HepG2 (cell line): ENCODE measurements around the gene INSIG1. TPM values are rescaled to one million over a fixed set of nuclear protein-coding genes. Genes with fewer than 3 reads are reported as not detected.

ENCODE experiments used
- ATAC-seq: fragments of 200-7000 bp; cut with Tn5 transposase; 3 replicates; pipeline ENCODE4 v1.9.1; 2020; ENCODE audit warnings: mild to moderate bottlenecking, moderate library complexity
- BruUV-seq: library from RNA; stranded (reverse); fragments of 400-500 nt; replicated peaks from 2 replicates; lab custom pipeline; 2021; lab: Mats Ljungman, UMichigan
- CTCF ChIA-PET: fragments of 300-600 bp; formaldehyde crosslinking; extraction: SDS; loops from one replicate; lab custom pipeline; 2021; ENCODE audit warnings: low total read pairs, inconsistent platforms, low intra/inter-chr PET ratio; lab: Yijun Ruan, JAX
- POLR2A ChIA-PET: fragments of 350-600 bp; sonication (Branson Sonifier 250); formaldehyde crosslinking; loops from one replicate; lab custom pipeline; 2020; ENCODE audit warnings: antibody characterized with exemption, inconsistent platforms; lab: Yijun Ruan, JAX
- DNase-seq: peaks from one replicate; pipeline ENCODE4 v3.0.0-alpha.2; 2015; ENCODE audit warnings: low spot score
- FAIRE-seq: peaks from 3 replicates; lab custom pipeline; 2011; peaks lifted over from hg19 to GRCh38; lab: Jason Lieb, UNC
- H2AFZ ChIP-seq: one replicate; pipeline ENCODE4 v1.6.1; 2011; ENCODE audit warnings: low read length, inconsistent platforms
- H3K27ac ChIP-seq: fragments of 300-600 bp; 3 replicates; pipeline ENCODE4 v1.8.0; 2011; ENCODE audit warnings: mixed run types, mild to moderate bottlenecking, mixed read lengths, low read length, inconsistent platforms; ENCODE audit not compliant: insufficient read depth; ENCODE audit errors: extremely low read length
- H3K27me3 ChIP-seq, 2 experiments: fragments of 200-600 bp in 1 of 2; 2 replicates in 1 of 2; 3 replicates in 1 of 2; pipeline versions ENCODE4 v1.6.0 to v1.8.0; 2011; ENCODE audit warnings: low read length in 2 of 2, mild to moderate bottlenecking in 2 of 2, moderate library complexity in 2 of 2, inconsistent platforms in 1 of 2; ENCODE audit not compliant: insufficient read depth in 2 of 2, control insufficient read depth in 1 of 2
- H3K36me3 ChIP-seq, 2 experiments: fragments of 200-600 bp in 1 of 2; replicated peaks in 1 of 2; 2 replicates in 1 of 2; 3 replicates in 1 of 2; pipeline versions ENCODE4 v1.5.1 to v1.8.0; 2011; ENCODE audit warnings: low read length in 2 of 2, inconsistent platforms in 1 of 2; ENCODE audit not compliant: insufficient read depth in 2 of 2, control insufficient read depth in 1 of 2
- H3K4me1 ChIP-seq: 2 replicates; pipeline ENCODE4 v1.5.1; 2012; ENCODE audit warnings: low read length, inconsistent platforms; ENCODE audit not compliant: insufficient read depth
- H3K4me2 ChIP-seq: 2 replicates; pipeline ENCODE4 v1.6.0; 2011; ENCODE audit warnings: low read depth, low read length, inconsistent platforms
- H3K4me3 ChIP-seq, 3 experiments: fragments of 200-600 bp in 1 of 3; sonication (generic), shearing (Covaris generic) in 1 of 3; replicated peaks in 1 of 3; 2 replicates each; pipeline ENCODE4 v1.5.1; 2011 to 2016; ENCODE audit warnings: low read length in 3 of 3, inconsistent platforms in 2 of 3, low read depth in 2 of 3, mild to moderate bottlenecking in 2 of 3, control low read depth in 1 of 3, mixed read lengths in 1 of 3; ENCODE audit not compliant: insufficient read depth in 1 of 3
- H3K79me2 ChIP-seq: one replicate; pipeline ENCODE4 v1.6.1; 2011; ENCODE audit warnings: low read length, inconsistent platforms; ENCODE audit not compliant: insufficient read depth
- H3K9ac ChIP-seq: 2 replicates; pipeline ENCODE4 v1.6.0; 2011; ENCODE audit warnings: mild to moderate bottlenecking, low read depth, low read length, inconsistent platforms; ENCODE audit not compliant: insufficient read depth
- H3K9me3 ChIP-seq: 2 replicates; pipeline ENCODE4 v1.5.1; 2012; ENCODE audit warnings: mild to moderate bottlenecking, low read length
- H4K20me1 ChIP-seq: 2 replicates; pipeline ENCODE4 v1.6.0; 2011; ENCODE audit warnings: inconsistent platforms, mild to moderate bottlenecking, low read length, moderate library complexity; ENCODE audit not compliant: insufficient read depth
- JARID2 ChIP-seq: sonication (generic); formaldehyde crosslinking; IDR thresholded peaks from 2 replicates; pipeline ENCODE4 v1.8.1; 2023; ENCODE audit warnings: missing genetic modification reagents, inconsistent platforms; ENCODE audit not compliant: insufficient replicate concordance
- KDM5A ChIP-seq: fragments of 200-600 bp; sonication (generic); IDR thresholded peaks from 2 replicates; pipeline ENCODE4 v1.7.0; 2018; ENCODE audit warnings: antibody characterized with exemption, mild to moderate bottlenecking, low read length, borderline replicate concordance
- MED8 ChIP-seq: sonication (generic); formaldehyde crosslinking; IDR thresholded peaks from 2 replicates; pipeline ENCODE4 v1.8.1; 2023; ENCODE audit warnings: mild to moderate bottlenecking, missing genetic modification reagents; ENCODE audit not compliant: insufficient replicate concordance
- MNT ChIP-seq: fragments of 450-650 bp; IDR thresholded peaks from 2 replicates; pipeline ENCODE4 v1.6.1; 2016
- MYC ChIP-seq: sonication (generic); formaldehyde crosslinking; IDR thresholded peaks from 2 replicates; pipeline ENCODE4 v1.9.0; 2021; ENCODE audit warnings: missing genetic modification reagents, borderline replicate concordance
- TRIM24 ChIP-seq: sonication (generic); formaldehyde crosslinking; IDR thresholded peaks from 2 replicates; pipeline ENCODE4 v1.8.0; 2022; ENCODE audit warnings: mild to moderate bottlenecking, missing genetic modification reagents
- ZFP82 ChIP-seq: sonication (generic); formaldehyde crosslinking; IDR thresholded peaks from 2 replicates; pipeline ENCODE4 v1.5.1; 2020; ENCODE audit warnings: mild to moderate bottlenecking, missing genetic modification reagents, borderline replicate concordance
- ZNF124 ChIP-seq: sonication (generic); formaldehyde crosslinking; IDR thresholded peaks from 2 replicates; pipeline ENCODE4 v1.4.0; 2020; ENCODE audit warnings: missing genetic modification reagents
- ZNF343 ChIP-seq: sonication (generic); formaldehyde crosslinking; IDR thresholded peaks from 2 replicates; pipeline ENCODE4 v1.4.0; 2020; ENCODE audit warnings: mild to moderate bottlenecking, missing genetic modification reagents
- ZNF354B ChIP-seq: sonication (generic); formaldehyde crosslinking; IDR thresholded peaks from 2 replicates; pipeline ENCODE4 v1.8.0; 2022; ENCODE audit warnings: mild to moderate bottlenecking, missing genetic modification reagents
- ZNF564 ChIP-seq: sonication (generic); formaldehyde crosslinking; IDR thresholded peaks from 2 replicates; pipeline ENCODE4 v1.8.1; 2023; ENCODE audit warnings: mild to moderate bottlenecking, missing genetic modification reagents
- WGBS: methylation state at CpG from one replicate; pipeline ENCODE4 v1.1.6; 2017; ENCODE audit warnings: low lambda C conversion rate; 5-methylcytosine and 5-hydroxymethylcytosine counted together
- in situ Hi-C: cut with HindIII; loops from 2 replicates; pipeline ENCODE4 v1.10.0; 2017; ENCODE audit warnings: low pct_unique_long_range_greater_than_20kb; ENCODE audit not compliant: extremely low pct_ligation_motif_present
- intact Hi-C: fragments of 100-400 bp; cut with micrococcal nuclease; formaldehyde crosslinking; loops from one replicate; pipeline ENCODE4 v1.10.0; 2022; ENCODE audit not compliant: unreplicated experiment
- polyA plus RNA-seq, 8 experiments: library from polyadenylated mRNA; depleted of rRNA in 3 of 8; stranded (reverse) in 7 of 8; unstranded in 1 of 8; fragments of >200 nt; fragmentation: Illumina TruSeq in 4 of 8; extraction: Trizol in 4 of 8; gene quantifications; 2 replicates each; pipeline versions ENCODE4 v1.2.1 to v1.2.3, GENCODE V29; 2011 to 2016; ENCODE audit warnings: low read depth in 4 of 8, missing spikeins in 1 of 8, mixed read lengths in 1 of 8; ENCODE audit not compliant: insufficient read depth in 1 of 8
- total RNA-seq, 5 experiments: library from RNA; depleted of rRNA; stranded (reverse); fragments of >200 nt; fragmentation: Illumina TruSeq; extraction: Trizol; gene quantifications; 2 replicates each; pipeline ENCODE4 v1.2.3, GENCODE V29; 2016; ENCODE audit warnings: low read depth in 1 of 5
- TF ChIP-seq, protein P1 (sequence below): sonication (generic); formaldehyde crosslinking; IDR thresholded peaks from 2 replicates; pipeline ENCODE4 v1.8.1; 2023; ENCODE audit warnings: mild to moderate bottlenecking, inconsistent platforms, moderate library complexity, missing genetic modification reagents, borderline replicate concordance
- TF ChIP-seq, protein P2 (sequence below): sonication (generic); formaldehyde crosslinking; IDR thresholded peaks from 2 replicates; pipeline ENCODE4 v1.9.0; 2021; ENCODE audit warnings: missing genetic modification reagents, mild to moderate bottlenecking, borderline replicate concordance

INSIG1 gene
- total and polyA plus RNA-seq, 2 of the 13 experiments (the other 11 are each of a cell fraction or from before 2014, with no cell fraction given), result 0.07 to 0.11 TPM

DNA sequence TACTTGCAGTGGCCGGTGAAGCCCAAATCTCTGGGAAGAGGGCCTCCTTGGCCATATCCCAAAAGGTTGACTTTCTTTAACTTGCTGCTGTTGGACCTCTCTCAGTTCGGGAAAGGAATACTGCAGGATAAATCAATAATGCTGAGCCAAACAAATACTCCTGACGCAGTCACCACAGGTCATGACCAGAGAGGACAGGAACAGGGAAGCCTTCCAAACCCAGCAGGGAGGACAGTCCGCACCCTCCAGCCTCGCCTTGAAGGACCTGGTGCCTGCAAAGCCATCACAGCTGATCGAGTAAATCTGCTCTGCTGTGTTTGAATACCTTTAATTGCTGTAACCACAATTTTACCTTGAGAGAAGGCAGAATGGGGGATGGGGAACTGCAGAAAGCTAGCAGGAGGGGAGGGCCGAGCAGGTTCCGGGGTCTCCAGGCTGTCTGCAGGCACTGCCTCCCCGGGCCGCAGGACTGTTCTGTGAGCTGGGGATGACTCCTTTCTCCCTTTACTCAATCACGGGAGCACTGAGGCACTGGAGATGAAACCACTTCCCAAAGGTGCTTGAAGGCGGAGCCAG lies 20.8 kb upstream of the INSIG1 start:
- Histone ChIP-seq H3K4me3 (no peak overlapping the region), H3K27me3 (peaks cover 3 to 69% of the 10 kb centered on the region in 2 experiments; a peak in 3 of 5 replicates), H3K36me3 (no peaks in the 10 kb centered on the region), H3K4me1 (no peaks in the 10 kb centered on the region), H4K20me1 (no peaks in the 10 kb centered on the region), H3K27ac (no peak overlapping the region), H3K79me2 (no peaks in the 10 kb centered on the region), H3K9ac (no peak overlapping the region), H3K4me2 (no peak overlapping the region), H2AFZ (no peak overlapping the region), H3K9me3 (no peaks in the 10 kb centered on the region)
- CTCF ChIA-PET, result no interaction called here
- DNase-seq (no peak), FAIRE-seq (no peak), ATAC-seq (no peak)
- WGBS, result 20% methylated on average over 8 of the region's 12 CpGs
- no TSS peak for BruUV-seq
- POLR2A ChIA-PET, result no interaction called here
- in situ Hi-C loops, result no loop called here
- TF ChIP-seq TRIM24 (no peak), MYC (CRISPR knock-in tag) (no peak)
- TF ChIP-seq, all 625 proteins: peak for 0
- intact Hi-C loops, result no loop called here

GRCh38 chr7:155277385-155277994 lies 20.2 kb upstream of the INSIG1 start:
- no peak overlapping the region for H3K27ac ChIP-seq
- H3K9ac ChIP-seq, result no peak overlapping the region
- ChIA-PET POLR2A (no interaction called here), CTCF (no interaction called here)
- H3K36me3 ChIP-seq, result no peaks in the 10 kb centered on the region
- peaks cover 3 to 72% of the 10 kb centered on the region in 2 experiments; a peak in 3 of 5 replicates for H3K27me3 ChIP-seq
- H3K9me3 ChIP-seq, result no peaks in the 10 kb centered on the region
- H3K4me3 ChIP-seq, result no peak overlapping the region
- no peak for DNase-seq
- FAIRE-seq, result no peak
- in situ Hi-C loops, result no loop called here
- no peaks in the 10 kb centered on the region for H4K20me1 ChIP-seq
- H3K79me2 ChIP-seq, result no peaks in the 10 kb centered on the region
- H2AFZ ChIP-seq, result no peak overlapping the region
- no peaks in the 10 kb centered on the region for H3K4me1 ChIP-seq
- intact Hi-C loops, result no loop called here
- BruUV-seq, result no TSS peak
- 39% methylated on average over 10 of the region's 10 CpGs for WGBS
- H3K4me2 ChIP-seq, result no peak overlapping the region
- ATAC-seq, result no peak
- no peak for TF ChIP-seq KDM5A
- TF ChIP-seq ZNF354B (CRISPR knock-in tag), result no peak
- TF ChIP-seq, protein P1, sequence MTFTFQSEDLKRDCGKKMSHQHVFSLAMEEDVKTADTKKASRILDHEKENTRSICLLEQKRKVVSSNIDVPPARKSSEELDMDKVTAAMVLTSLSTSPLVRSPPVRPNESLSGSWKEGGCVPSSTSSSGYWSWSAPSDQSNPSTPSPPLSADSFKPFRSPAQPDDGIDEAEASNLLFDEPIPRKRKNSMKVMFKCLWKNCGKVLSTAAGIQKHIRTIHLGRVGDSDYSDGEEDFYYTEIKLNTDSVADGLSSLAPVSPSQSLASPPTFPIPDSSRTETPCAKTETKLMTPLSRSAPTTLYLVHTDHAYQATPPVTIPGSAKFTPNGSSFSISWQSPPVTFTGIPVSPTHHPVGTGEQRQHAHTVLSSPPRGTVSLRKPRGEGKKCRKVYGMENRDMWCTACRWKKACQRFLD (CRISPR knock-in tag), result no peak
- TF ChIP-seq JARID2 (CRISPR knock-in tag), result no peak
- no peak for TF ChIP-seq ZNF564 (CRISPR knock-in tag)
- TF ChIP-seq ZNF343 (CRISPR knock-in tag), result no peak
- no peak for TF ChIP-seq MNT
- no peak for TF ChIP-seq ZFP82
- TF ChIP-seq MED8 (CRISPR knock-in tag), result no peak
- TF ChIP-seq, protein P2, sequence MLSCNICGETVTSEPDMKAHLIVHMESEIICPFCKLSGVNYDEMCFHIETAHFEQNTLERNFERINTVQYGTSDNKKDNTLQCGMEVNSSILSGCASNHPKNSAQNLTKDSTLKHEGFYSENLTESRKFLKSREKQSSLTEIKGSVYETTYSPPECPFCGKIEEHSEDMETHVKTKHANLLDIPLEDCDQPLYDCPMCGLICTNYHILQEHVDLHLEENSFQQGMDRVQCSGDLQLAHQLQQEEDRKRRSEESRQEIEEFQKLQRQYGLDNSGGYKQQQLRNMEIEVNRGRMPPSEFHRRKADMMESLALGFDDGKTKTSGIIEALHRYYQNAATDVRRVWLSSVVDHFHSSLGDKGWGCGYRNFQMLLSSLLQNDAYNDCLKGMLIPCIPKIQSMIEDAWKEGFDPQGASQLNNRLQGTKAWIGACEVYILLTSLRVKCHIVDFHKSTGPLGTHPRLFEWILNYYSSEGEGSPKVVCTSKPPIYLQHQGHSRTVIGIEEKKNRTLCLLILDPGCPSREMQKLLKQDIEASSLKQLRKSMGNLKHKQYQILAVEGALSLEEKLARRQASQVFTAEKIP (CRISPR knock-in tag), result no peak
- no peak for TF ChIP-seq ZNF124
